Pancreas (tissue), 10 donors: ENCODE measurements around the gene COQ8A. TPM values are rescaled to one million over a fixed set of nuclear protein-coding genes. Genes with fewer than 3 reads are reported as not detected.
A peak's percentile ranks its signal among the peaks of the same experiment; 100 is the strongest.
"Not testable (repeated sequence)": the region's sequence is repeated elsewhere in the genome, so short reads cannot be mapped to it uniquely, and the experiment has no call there.

Experiments used
- ATAC-seq, 4 donors: fragments of 200-7000 bp; cut with Tn5 transposase; one replicate each; pipeline versions ENCODE4 v1.8.0 to v1.9.1; 2020; ENCODE audit warnings: mild to moderate bottlenecking in 4 of 4, moderate library complexity in 4 of 4
- DNase-seq, 6 donors: peaks; one replicate each; pipeline ENCODE4 v3.0.0-alpha.2; 2020
- FAIRE-seq: peaks from 2 replicates; lab custom pipeline; 2012; peaks lifted over from hg19 to GRCh38; lab: Jason Lieb, UNC
- H3K27ac ChIP-seq, 4 donors: fragments of 200-600 bp; sonication (generic); 1 replicate in 3 of 4; 2 replicates in 1 of 4; pipeline versions ENCODE4 v1.5.0 to v1.8.0; 2020
- H3K27me3 ChIP-seq, 4 donors: fragments of 200-600 bp; one replicate each; pipeline ENCODE4 v1.8.0; 2021
- H3K36me3 ChIP-seq, 3 donors: fragments of 200-600 bp; sonication (generic) in 1 of 3; one replicate each; pipeline versions ENCODE4 v1.5.0 to v1.8.0; 2020 to 2021
- H3K4me1 ChIP-seq, 3 donors: fragments of 200-600 bp; one replicate each; pipeline ENCODE4 v1.8.0; 2021
- H3K4me3 ChIP-seq, 4 donors: fragments of 200-600 bp; sonication (generic) in 2 of 4; one replicate each; pipeline versions ENCODE4 v1.5.0 to v1.8.0; 2020 to 2021
- H3K9me3 ChIP-seq, 4 donors: fragments of 200-600 bp; one replicate each; pipeline ENCODE4 v1.8.0; 2021
- CTCF ChIP-seq, 4 donors: fragments of 200-600 bp; sonication (generic) in 3 of 4; IDR thresholded peaks; one replicate each; pipeline versions ENCODE4 v1.5.0 to v1.8.0; 2021; ENCODE audit warnings: antibody characterized with exemption in 4 of 4
- WGBS, 2 donors: extraction: QIAGEN DNeasy Blood & Tissue Kit; methylation state at CpG; one replicate each; pipeline ENCODE4 v1.1.7; 2013; 5-methylcytosine and 5-hydroxymethylcytosine counted together
- intact Hi-C, 3 donors: fragments of 100-400 bp; cut with DNase I; formaldehyde crosslinking; loops; one replicate each; pipeline versions ENCODE4 v1.11.1 to v1.14.2; 2022
- polyA plus RNA-seq, 2 donors: library from polyadenylated mRNA; stranded (reverse); fragments of 200-250 nt; gene quantifications; one replicate each; pipeline ENCODE4 v1.2.3, GENCODE V29; 2013
- total RNA-seq, 6 donors: library from RNA; stranded (reverse); fragmentation: NEBNext Ultra II Directional in 4 of 6; extraction: Animal tissue kit (Norgen Biotek cat#: 25700) in 4 of 6; gene quantifications; one replicate each; pipeline versions ENCODE4 v1.2.1 to v1.2.4, GENCODE V29; 2021 to 2023
- donor health status: healthy with polysubstance abuse.
- donor health status: DM: no; HTN: no; CAD: no; lungs with moderate emphysema.
- donor health status: DM: no; HTN: no; CAD: no.
- donor health status: control.
- donor health status: control.
- donor health status: Bipolar disorder and iron deficiency.
- donor health status: DM: yes; HTN: yes; CAD: no.
- donor health status: DM: no; HTN: no; CAD: no.
- donor health status: DM: no; HTN: no; CAD: no.
- donor health status: DM: yes; HTN: yes; CAD: no.

Gene COQ8A
- total and polyA plus RNA-seq, 8 donors, result 61.2 to 169 (median 92.5) TPM

- 91 to 92% methylated on average over 4 of the region's 4 CpGs for WGBS, 2 donors
- intact Hi-C loops, result no loop called here
- no peak overlapping the region for H3K27ac ChIP-seq
- peaks cover 8 to 25% (median 22%) of the 10 kb centered on the region in 3 donors for H3K4me1 ChIP-seq
- no peaks in the 10 kb centered on the region for H3K9me3 ChIP-seq
- no peak overlapping the region for H3K4me3 ChIP-seq
- DNase-seq (no peak), ATAC-seq (no peak), FAIRE-seq (no peak)
- no peak for TF ChIP-seq CTCF (IDR thresholded peaks at IDR 0.05)
- H3K27me3 ChIP-seq, result no peaks in the 10 kb centered on the region
- peaks cover 0 to 4% (median 0%) of the 10 kb centered on the region in 3 donors for H3K36me3 ChIP-seq
These were observed 14.7 kb downstream of the COQ8A start for GRCh38 chr1:226954777-226955176.

- FAIRE-seq, intact Hi-C loops, H3K27me3 ChIP-seq, ATAC-seq, DNase-seq, H3K9me3 ChIP-seq, H3K36me3 ChIP-seq, H3K27ac ChIP-seq, H3K4me3 ChIP-seq: not testable (repeated sequence)
- peaks cover 5 to 23% (median 17%) of the 10 kb centered on the region in 3 donors for H3K4me1 ChIP-seq
- WGBS, 2 donors, result 99 to 100% methylated on average over 2 of the region's 2 CpGs
These were observed 15.8 kb downstream of the COQ8A start for GRCh38 chr1:226955857-226956256.

GRCh38 chr1:226956942-226957713 lies 17.0 kb downstream of the COQ8A start:
- intact Hi-C loops, result no loop called here
- Histone ChIP-seq H3K4me3 (no peak overlapping the region), H3K36me3 (no peaks in the 10 kb centered on the region), H3K9me3 (no peaks in the 10 kb centered on the region), H3K27ac (no peak overlapping the region), H3K4me1 (peaks cover 5 to 17% (median 14%) of the 10 kb centered on the region in 3 donors), H3K27me3 (no peaks in the 10 kb centered on the region)
- ATAC-seq (no peak), FAIRE-seq (no peak), DNase-seq (no peak)
- 77 to 78% methylated on average over 6 of the region's 6 CpGs for WGBS, 2 donors
- no peak for TF ChIP-seq CTCF (IDR thresholded peaks at IDR 0.05)

- ATAC-seq, result peak in 1 of 4 donors; percentile 25
- FAIRE-seq, result no peak
- intact Hi-C loops, result no loop called here
These were observed 17.6 kb downstream of the COQ8A start for GRCh38 chr1:226957714-226958113.

GRCh38 chr1:226958300-226958699 lies 18.2 kb downstream of the COQ8A start:
- peaks cover 0 to 8% (median 0%) of the 10 kb centered on the region in 3 donors for H3K36me3 ChIP-seq
- ATAC-seq (peak in 1 of 4 donors; percentile 10), DNase-seq (no peak), FAIRE-seq (no peak)
- H3K27me3 ChIP-seq, result no peaks in the 10 kb centered on the region
- H3K4me3 ChIP-seq, result no peak overlapping the region
- H3K27ac ChIP-seq, result no peak overlapping the region
- intact Hi-C loops, result no loop called here
- no peaks in the 10 kb centered on the region for H3K9me3 ChIP-seq
- TF ChIP-seq CTCF (IDR thresholded peaks at IDR 0.05), result no peak
- peaks cover 5 to 14% (median 9%) of the 10 kb centered on the region in 3 donors for H3K4me1 ChIP-seq
- WGBS, 2 donors, result 91 to 93% methylated on average over 13 of the region's 13 CpGs

More at GRCh38 chr1:226957714-226958113, 17.6 kb downstream of the COQ8A start:
- Histone ChIP-seq H3K4me3 (no peak overlapping the region), H3K27me3 (no peaks in the 10 kb centered on the region), H3K4me1 (peaks cover 5 to 17% (median 12%) of the 10 kb centered on the region in 3 donors), H3K9me3 (no peaks in the 10 kb centered on the region), H3K27ac (no peak overlapping the region), H3K36me3 (peaks cover 0 to 3% (median 0%) of the 10 kb centered on the region in 3 donors)
- 38 to 50% methylated on average over 11 of the region's 11 CpGs for WGBS, 2 donors
- DNase-seq, result no peak
- TF ChIP-seq CTCF (IDR thresholded peaks at IDR 0.05), result no peak
